SK-N-SH treated with all-trans-retinoic acid at 6 μM for 48 hours (cell line): ENCODE data around the gene TSPAN9.

ENCODE experiments used
- ATAC-seq: fragments of 200-7000 bp; cut with Tn5 transposase; 3 replicates; pipeline ENCODE4 v1.9.1; 2020; ENCODE audit warnings: mild to moderate bottlenecking, moderate library complexity
- ARNTL ChIP-seq: fragments of 450-650 bp; formaldehyde crosslinking; IDR thresholded peaks from 2 replicates; pipeline ENCODE4 v1.5.0; 2020; ENCODE audit warnings: low read depth, mild to moderate bottlenecking, moderate library complexity, borderline replicate concordance
- BACH2 ChIP-seq: fragments of 250-450 bp; sonication (Bioruptor Pico); IDR thresholded peaks from 2 replicates; pipeline ENCODE4 v1.9.0; 2021; ENCODE audit warnings: mild to moderate bottlenecking, borderline replicate concordance
- CSDC2 ChIP-seq: fragments of 250-450 bp; sonication (Bioruptor Pico); IDR thresholded peaks from 2 replicates; pipeline ENCODE4 v1.5.0; 2020; ENCODE audit warnings: mild to moderate bottlenecking, moderate library complexity
- ESRRG ChIP-seq: fragments of 250-450 bp; sonication (Bioruptor Pico); IDR thresholded peaks from 2 replicates; pipeline ENCODE4 v1.6.1; 2021; ENCODE audit warnings: mild to moderate bottlenecking
- GLIS3 ChIP-seq: fragments of 250-450 bp; sonication (Bioruptor Pico); IDR thresholded peaks from 2 replicates; pipeline ENCODE4 v1.5.0; 2020; ENCODE audit warnings: mild to moderate bottlenecking, moderate library complexity
- ISL1 ChIP-seq: fragments of 250-450 bp; sonication (Bioruptor Pico); IDR thresholded peaks from 2 replicates; pipeline ENCODE4 v2.1.2; 2022; ENCODE audit warnings: mild to moderate bottlenecking, moderate library complexity
- PPARA ChIP-seq: fragments of 250-450 bp; sonication (Bioruptor Pico); IDR thresholded peaks from 2 replicates; pipeline ENCODE4 v1.5.0; 2020; ENCODE audit warnings: mild to moderate bottlenecking, borderline replicate concordance
- RARB ChIP-seq: fragments of 250-450 bp; sonication (Bioruptor Pico); IDR thresholded peaks from 2 replicates; pipeline ENCODE4 v1.8.0; 2021; ENCODE audit warnings: mild to moderate bottlenecking, moderate library complexity
- SNAI2 ChIP-seq: fragments of 250-450 bp; sonication (Bioruptor Pico); IDR thresholded peaks from 2 replicates; pipeline ENCODE4 v1.5.0; 2020; ENCODE audit warnings: mild to moderate bottlenecking, moderate library complexity
- TCF4 ChIP-seq: fragments of 250-450 bp; sonication (Bioruptor Pico); IDR thresholded peaks from 2 replicates; pipeline ENCODE4 v1.8.0; 2021; ENCODE audit warnings: mild to moderate bottlenecking, moderate library complexity, borderline replicate concordance
- TOX ChIP-seq: fragments of 250-450 bp; sonication (Bioruptor Pico); IDR thresholded peaks from 2 replicates; pipeline ENCODE4 v1.8.0; 2021; ENCODE audit warnings: mild to moderate bottlenecking, moderate library complexity, borderline replicate concordance
- ZC3H10 ChIP-seq: fragments of 250-450 bp; sonication (Bioruptor Pico); IDR thresholded peaks from 2 replicates; pipeline ENCODE4 v1.5.1; 2021; ENCODE audit warnings: mild to moderate bottlenecking, moderate library complexity
- ZFP3 ChIP-seq: fragments of 250-450 bp; sonication (Bioruptor Pico); IDR thresholded peaks from 2 replicates; pipeline ENCODE4 v1.5.0; 2020; ENCODE audit warnings: mild to moderate bottlenecking, moderate library complexity
- ZFP30 ChIP-seq: fragments of 450-650 bp; formaldehyde crosslinking; IDR thresholded peaks from 2 replicates; pipeline ENCODE4 v1.5.0; 2022; ENCODE audit warnings: mild to moderate bottlenecking, moderate library complexity
- ZNF565 ChIP-seq: fragments of 450-650 bp; formaldehyde crosslinking; conservative IDR thresholded peaks from 2 replicates; pipeline ENCODE4 v1.5.0; 2020; ENCODE audit warnings: low read depth, mild to moderate bottlenecking, moderate library complexity
- ZNF70 ChIP-seq: fragments of 450-650 bp; formaldehyde crosslinking; IDR thresholded peaks from 2 replicates; pipeline ENCODE4 v1.5.0; 2020; ENCODE audit warnings: mild to moderate bottlenecking, moderate library complexity
- ZNF8 ChIP-seq: fragments of 450-650 bp; formaldehyde crosslinking; IDR thresholded peaks from 2 replicates; pipeline ENCODE4 v1.5.0; 2020; ENCODE audit warnings: mild to moderate bottlenecking, moderate library complexity
- TF ChIP-seq, protein P1 (sequence below): fragments of 250-450 bp; sonication (Bioruptor Pico); IDR thresholded peaks from 2 replicates; pipeline ENCODE4 v1.5.0; 2020; ENCODE audit warnings: mild to moderate bottlenecking, moderate library complexity
- TF ChIP-seq, protein P2 (sequence below): fragments of 250-450 bp; sonication (Bioruptor Pico); IDR thresholded peaks from 2 replicates; pipeline ENCODE4 v1.8.0; 2020; ENCODE audit warnings: mild to moderate bottlenecking, moderate library complexity, borderline replicate concordance
- TF ChIP-seq, protein P3 (sequence below): fragments of 250-450 bp; sonication (Bioruptor Pico); IDR thresholded peaks from 2 replicates; pipeline ENCODE4 v1.5.1; 2021; ENCODE audit warnings: mild to moderate bottlenecking, moderate library complexity
- TF ChIP-seq, protein P4 (sequence below): fragments of 250-450 bp; sonication (Bioruptor Pico); IDR thresholded peaks from 2 replicates; pipeline ENCODE4 v1.5.1; 2020; ENCODE audit warnings: low read depth, mild to moderate bottlenecking, moderate library complexity
- TF ChIP-seq, protein P5 (sequence below): fragments of 250-450 bp; sonication (Bioruptor Pico); IDR thresholded peaks from 2 replicates; pipeline ENCODE4 v1.8.0; 2021; ENCODE audit warnings: low read depth, mild to moderate bottlenecking, moderate library complexity, borderline replicate concordance

The TSPAN9 gene

DNA sequence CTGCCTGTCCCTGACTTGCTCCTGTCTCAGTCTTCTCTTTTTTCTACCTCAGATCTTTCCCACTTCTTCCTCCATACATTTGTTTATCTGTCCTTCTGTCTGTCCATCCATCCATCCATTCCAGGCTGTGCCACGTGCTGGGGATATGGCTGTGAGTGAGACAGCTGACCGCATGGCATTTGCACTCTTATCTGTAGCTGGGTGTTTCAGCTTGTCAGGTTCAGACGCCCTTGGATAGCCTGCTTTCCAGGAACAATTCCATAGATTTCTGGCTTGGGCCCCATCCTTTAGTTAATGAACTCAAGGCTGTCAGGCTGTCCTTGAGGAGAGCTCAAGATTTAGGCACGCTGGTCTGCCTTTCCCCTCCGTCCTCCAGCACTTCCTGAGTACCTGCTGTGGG, 116.6 kb downstream of the TSPAN9 start:
- TF ChIP-seq ESRRG (no peak), CSDC2 (CRISPR knock-in tag) (no peak)
- no peak for ATAC-seq

DNA sequence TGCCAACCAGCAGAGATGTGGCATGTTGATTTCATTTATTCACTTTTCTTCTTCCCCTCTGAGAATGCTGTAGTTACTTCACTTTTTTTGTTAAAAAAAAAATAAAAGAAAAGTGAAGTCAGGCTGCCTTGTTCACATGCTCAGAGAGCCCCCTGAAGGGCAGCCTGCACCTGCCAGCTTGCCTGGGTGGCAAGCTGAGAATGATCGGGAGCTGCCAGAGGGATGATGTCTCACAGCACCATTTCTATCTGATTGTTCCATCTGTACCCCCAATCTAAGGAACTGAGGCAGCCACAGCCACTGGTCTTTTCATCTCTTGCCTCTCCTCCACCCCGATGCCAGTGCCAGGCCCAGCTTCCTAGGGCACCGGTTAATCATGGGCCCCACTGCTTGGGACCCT, 118.2 kb downstream of the TSPAN9 start:
- ATAC-seq = no peak
- TF ChIP-seq ZFP30 (no peak), ESRRG (no peak), TCF4 (CRISPR knock-in tag) (no peak), RARB (CRISPR knock-in tag) (no peak), ZNF8 (CRISPR knock-in tag) (no peak), ARNTL (no peak), ZC3H10 (no peak), BACH2 (CRISPR knock-in tag) (no peak), ISL1 (CRISPR knock-in tag) (no peak), ZNF70 (CRISPR knock-in tag) (no peak), ZFP3 (no peak), GLIS3 (no peak), ZNF565 (no peak)
- TF ChIP-seq, protein P1, sequence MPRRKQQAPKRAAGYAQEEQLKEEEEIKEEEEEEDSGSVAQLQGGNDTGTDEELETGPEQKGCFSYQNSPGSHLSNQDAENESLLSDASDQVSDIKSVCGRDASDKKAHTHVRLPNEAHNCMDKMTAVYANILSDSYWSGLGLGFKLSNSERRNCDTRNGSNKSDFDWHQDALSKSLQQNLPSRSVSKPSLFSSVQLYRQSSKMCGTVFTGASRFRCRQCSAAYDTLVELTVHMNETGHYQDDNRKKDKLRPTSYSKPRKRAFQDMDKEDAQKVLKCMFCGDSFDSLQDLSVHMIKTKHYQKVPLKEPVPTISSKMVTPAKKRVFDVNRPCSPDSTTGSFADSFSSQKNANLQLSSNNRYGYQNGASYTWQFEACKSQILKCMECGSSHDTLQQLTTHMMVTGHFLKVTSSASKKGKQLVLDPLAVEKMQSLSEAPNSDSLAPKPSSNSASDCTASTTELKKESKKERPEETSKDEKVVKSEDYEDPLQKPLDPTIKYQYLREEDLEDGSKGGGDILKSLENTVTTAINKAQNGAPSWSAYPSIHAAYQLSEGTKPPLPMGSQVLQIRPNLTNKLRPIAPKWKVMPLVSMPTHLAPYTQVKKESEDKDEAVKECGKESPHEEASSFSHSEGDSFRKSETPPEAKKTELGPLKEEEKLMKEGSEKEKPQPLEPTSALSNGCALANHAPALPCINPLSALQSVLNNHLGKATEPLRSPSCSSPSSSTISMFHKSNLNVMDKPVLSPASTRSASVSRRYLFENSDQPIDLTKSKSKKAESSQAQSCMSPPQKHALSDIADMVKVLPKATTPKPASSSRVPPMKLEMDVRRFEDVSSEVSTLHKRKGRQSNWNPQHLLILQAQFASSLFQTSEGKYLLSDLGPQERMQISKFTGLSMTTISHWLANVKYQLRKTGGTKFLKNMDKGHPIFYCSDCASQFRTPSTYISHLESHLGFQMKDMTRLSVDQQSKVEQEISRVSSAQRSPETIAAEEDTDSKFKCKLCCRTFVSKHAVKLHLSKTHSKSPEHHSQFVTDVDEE (CRISPR knock-in tag) = no peak
- TF ChIP-seq, protein P2, sequence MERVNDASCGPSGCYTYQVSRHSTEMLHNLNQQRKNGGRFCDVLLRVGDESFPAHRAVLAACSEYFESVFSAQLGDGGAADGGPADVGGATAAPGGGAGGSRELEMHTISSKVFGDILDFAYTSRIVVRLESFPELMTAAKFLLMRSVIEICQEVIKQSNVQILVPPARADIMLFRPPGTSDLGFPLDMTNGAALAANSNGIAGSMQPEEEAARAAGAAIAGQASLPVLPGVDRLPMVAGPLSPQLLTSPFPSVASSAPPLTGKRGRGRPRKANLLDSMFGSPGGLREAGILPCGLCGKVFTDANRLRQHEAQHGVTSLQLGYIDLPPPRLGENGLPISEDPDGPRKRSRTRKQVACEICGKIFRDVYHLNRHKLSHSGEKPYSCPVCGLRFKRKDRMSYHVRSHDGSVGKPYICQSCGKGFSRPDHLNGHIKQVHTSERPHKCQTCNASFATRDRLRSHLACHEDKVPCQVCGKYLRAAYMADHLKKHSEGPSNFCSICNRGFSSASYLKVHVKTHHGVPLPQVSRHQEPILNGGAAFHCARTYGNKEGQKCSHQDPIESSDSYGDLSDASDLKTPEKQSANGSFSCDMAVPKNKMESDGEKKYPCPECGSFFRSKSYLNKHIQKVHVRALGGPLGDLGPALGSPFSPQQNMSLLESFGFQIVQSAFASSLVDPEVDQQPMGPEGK = no peak
- TF ChIP-seq, protein P3, sequence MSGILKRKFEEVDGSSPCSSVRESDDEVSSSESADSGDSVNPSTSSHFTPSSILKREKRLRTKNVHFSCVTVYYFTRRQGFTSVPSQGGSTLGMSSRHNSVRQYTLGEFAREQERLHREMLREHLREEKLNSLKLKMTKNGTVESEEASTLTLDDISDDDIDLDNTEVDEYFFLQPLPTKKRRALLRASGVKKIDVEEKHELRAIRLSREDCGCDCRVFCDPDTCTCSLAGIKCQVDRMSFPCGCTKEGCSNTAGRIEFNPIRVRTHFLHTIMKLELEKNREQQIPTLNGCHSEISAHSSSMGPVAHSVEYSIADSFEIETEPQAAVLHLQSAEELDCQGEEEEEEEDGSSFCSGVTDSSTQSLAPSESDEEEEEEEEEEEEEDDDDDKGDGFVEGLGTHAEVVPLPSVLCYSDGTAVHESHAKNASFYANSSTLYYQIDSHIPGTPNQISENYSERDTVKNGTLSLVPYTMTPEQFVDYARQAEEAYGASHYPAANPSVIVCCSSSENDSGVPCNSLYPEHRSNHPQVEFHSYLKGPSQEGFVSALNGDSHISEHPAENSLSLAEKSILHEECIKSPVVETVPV (CRISPR knock-in tag) = no peak
- TF ChIP-seq, protein P4, sequence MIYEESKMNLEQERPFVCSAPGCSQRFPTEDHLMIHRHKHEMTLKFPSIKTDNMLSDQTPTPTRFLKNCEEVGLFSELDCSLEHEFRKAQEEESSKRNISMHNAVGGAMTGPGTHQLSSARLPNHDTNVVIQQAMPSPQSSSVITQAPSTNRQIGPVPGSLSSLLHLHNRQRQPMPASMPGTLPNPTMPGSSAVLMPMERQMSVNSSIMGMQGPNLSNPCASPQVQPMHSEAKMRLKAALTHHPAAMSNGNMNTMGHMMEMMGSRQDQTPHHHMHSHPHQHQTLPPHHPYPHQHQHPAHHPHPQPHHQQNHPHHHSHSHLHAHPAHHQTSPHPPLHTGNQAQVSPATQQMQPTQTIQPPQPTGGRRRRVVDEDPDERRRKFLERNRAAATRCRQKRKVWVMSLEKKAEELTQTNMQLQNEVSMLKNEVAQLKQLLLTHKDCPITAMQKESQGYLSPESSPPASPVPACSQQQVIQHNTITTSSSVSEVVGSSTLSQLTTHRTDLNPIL (CRISPR knock-in tag) = no peak
- TF ChIP-seq, protein P5, sequence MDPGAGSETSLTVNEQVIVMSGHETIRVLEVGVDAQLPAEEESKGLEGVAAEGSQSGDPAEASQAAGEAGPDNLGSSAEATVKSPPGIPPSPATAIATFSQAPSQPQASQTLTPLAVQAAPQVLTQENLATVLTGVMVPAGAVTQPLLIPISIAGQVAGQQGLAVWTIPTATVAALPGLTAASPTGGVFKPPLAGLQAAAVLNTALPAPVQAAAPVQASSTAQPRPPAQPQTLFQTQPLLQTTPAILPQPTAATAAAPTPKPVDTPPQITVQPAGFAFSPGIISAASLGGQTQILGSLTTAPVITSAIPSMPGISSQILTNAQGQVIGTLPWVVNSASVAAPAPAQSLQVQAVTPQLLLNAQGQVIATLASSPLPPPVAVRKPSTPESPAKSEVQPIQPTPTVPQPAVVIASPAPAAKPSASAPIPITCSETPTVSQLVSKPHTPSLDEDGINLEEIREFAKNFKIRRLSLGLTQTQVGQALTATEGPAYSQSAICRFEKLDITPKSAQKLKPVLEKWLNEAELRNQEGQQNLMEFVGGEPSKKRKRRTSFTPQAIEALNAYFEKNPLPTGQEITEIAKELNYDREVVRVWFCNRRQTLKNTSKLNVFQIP = no peak
- TF ChIP-seq, all 23 proteins: peak for 0

DNA sequence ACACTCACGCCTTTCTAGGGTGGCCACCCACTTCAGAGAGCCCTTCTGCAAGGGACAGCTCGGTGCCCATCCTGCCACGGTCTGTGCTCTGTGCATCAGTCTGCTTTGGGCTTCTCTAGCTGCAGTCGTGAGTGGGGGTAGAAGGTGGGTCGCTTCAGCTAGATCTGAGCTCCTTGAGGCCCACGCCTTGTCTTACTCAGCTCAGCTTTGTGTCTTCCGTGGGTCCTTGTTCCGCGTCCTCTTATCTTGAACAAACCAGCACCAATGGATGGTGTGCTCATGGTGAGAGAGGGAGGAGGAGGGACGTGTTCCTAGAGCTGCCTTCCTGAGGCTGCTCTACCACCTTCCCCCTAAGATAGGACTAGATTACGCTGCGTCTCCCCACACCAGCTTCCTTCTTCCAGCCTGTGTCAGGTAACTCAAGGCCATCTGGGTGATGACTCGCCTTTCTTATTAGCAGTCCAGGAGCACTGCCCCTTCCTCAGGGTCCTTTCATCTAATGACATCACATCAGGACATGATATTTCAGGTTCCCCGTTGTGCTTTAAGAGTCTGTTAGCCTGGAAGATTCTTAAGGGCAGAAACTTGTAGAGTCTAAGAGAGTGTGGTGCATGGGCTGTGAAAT, 118.8 kb downstream of the TSPAN9 start:
- ATAC-seq = no peak
- no peak for TF ChIP-seq ZNF70 (CRISPR knock-in tag)
- no peak for TF ChIP-seq ZFP3
- TF ChIP-seq, protein P4 (CRISPR knock-in tag) = no peak
- TF ChIP-seq GLIS3 = no peak
- TF ChIP-seq ISL1 (CRISPR knock-in tag) = no peak
- no peak for TF ChIP-seq SNAI2 (CRISPR knock-in tag)
- no peak for TF ChIP-seq ESRRG
- TF ChIP-seq, protein P5 = no peak
- TF ChIP-seq ARNTL = no peak
- no peak for TF ChIP-seq PPARA (CRISPR knock-in tag)
- TF ChIP-seq TOX (CRISPR knock-in tag) = no peak
- TF ChIP-seq, protein P2 = no peak
- TF ChIP-seq ZNF565 = no peak
